Mesenchymal stem cell (in vitro differentiated cells and primary cell): ENCODE measurements around the gene MUC15. TPM values are rescaled to one million over a fixed set of nuclear protein-coding genes. Genes with fewer than 3 reads are reported as not detected.
A peak's percentile ranks its signal among the peaks of the same experiment; 100 is the strongest.

Experiments
- DNase-seq: peaks from one replicate; pipeline ENCODE4 v3.0.0-alpha.2; 2013
- H2AFZ ChIP-seq: one replicate; pipeline ENCODE4 v1.6.1; 2013; ENCODE audit warnings: low read depth, mild to moderate bottlenecking, control low read depth, inconsistent platforms, low read length, moderate library complexity
- H2AK5ac ChIP-seq: 2 replicates; pipeline ENCODE4 v1.6.1; 2013; ENCODE audit warnings: low read length, moderate library complexity, mild to moderate bottlenecking, inconsistent platforms; ENCODE audit not compliant: severe bottlenecking
- H2BK120ac ChIP-seq: one replicate; pipeline ENCODE4 v1.6.1; 2013; ENCODE audit warnings: low read depth, mild to moderate bottlenecking, inconsistent platforms, low read length, moderate library complexity
- H2BK12ac ChIP-seq, 2 experiments: one replicate each; pipeline ENCODE4 v1.6.1; 2013; ENCODE audit warnings: inconsistent platforms in 2 of 2, low read length in 2 of 2, mild to moderate bottlenecking in 2 of 2, moderate library complexity in 2 of 2, control low read depth in 1 of 2
- H2BK15ac ChIP-seq: one replicate; pipeline ENCODE4 v1.6.1; 2013; ENCODE audit warnings: mild to moderate bottlenecking, low read depth, inconsistent platforms; ENCODE audit not compliant: poor library complexity, severe bottlenecking
- H2BK5ac ChIP-seq: 2 replicates; pipeline ENCODE4 v1.6.1; 2013; ENCODE audit warnings: low read depth, mild to moderate bottlenecking, low read length, control low read depth, inconsistent platforms; ENCODE audit not compliant: poor library complexity, severe bottlenecking
- H3K14ac ChIP-seq, 2 experiments: one replicate each; pipeline ENCODE4 v1.6.1; 2013; ENCODE audit warnings: inconsistent platforms in 2 of 2, low read length in 2 of 2, control low read depth in 1 of 2, mild to moderate bottlenecking in 1 of 2, moderate library complexity in 1 of 2
- H3K18ac ChIP-seq, 2 experiments: one replicate each; pipeline ENCODE4 v1.6.1; 2013; ENCODE audit warnings: inconsistent platforms in 2 of 2, low read length in 2 of 2, control low read depth in 1 of 2, low read depth in 1 of 2, mild to moderate bottlenecking in 1 of 2
- H3K23ac ChIP-seq, 2 experiments: one replicate each; pipeline ENCODE4 v1.6.1; 2013; ENCODE audit warnings: inconsistent platforms in 2 of 2, low read length in 2 of 2, mild to moderate bottlenecking in 2 of 2, moderate library complexity in 2 of 2, control low read depth in 1 of 2
- H3K27ac ChIP-seq: 2 replicates; pipeline ENCODE4 v1.5.1; 2013; ENCODE audit warnings: mild to moderate bottlenecking, moderate library complexity, low read length, control low read depth, inconsistent platforms; ENCODE audit not compliant: poor library complexity, severe bottlenecking
- H3K27me3 ChIP-seq, 2 experiments: 2 replicates each; pipeline versions ENCODE4 v1.6.1 to v1.7.0; 2013; ENCODE audit warnings: low read length in 2 of 2, mild to moderate bottlenecking in 2 of 2, moderate library complexity in 2 of 2, control low read depth in 1 of 2, inconsistent platforms in 1 of 2; ENCODE audit not compliant: control insufficient read depth in 1 of 2, insufficient read depth in 1 of 2
- H3K36me3 ChIP-seq, 2 experiments: 2 replicates each; pipeline versions ENCODE4 v1.6.1 to v1.7.0; 2013; ENCODE audit warnings: low read length in 2 of 2, control low read depth in 1 of 2, inconsistent platforms in 1 of 2, low read depth in 1 of 2, mild to moderate bottlenecking in 1 of 2; ENCODE audit not compliant: insufficient read depth in 2 of 2, control insufficient read depth in 1 of 2
- H3K4ac ChIP-seq, 2 experiments: one replicate each; pipeline ENCODE4 v1.6.1; 2013; ENCODE audit warnings: inconsistent platforms in 2 of 2, low read length in 2 of 2, mild to moderate bottlenecking in 2 of 2, moderate library complexity in 2 of 2, control low read depth in 1 of 2, low read depth in 1 of 2
- H3K4me1 ChIP-seq: 2 replicates; pipeline ENCODE4 v1.6.1; 2013; ENCODE audit warnings: low read depth, low read length, control low read depth; ENCODE audit not compliant: control insufficient read depth, insufficient read depth
- H3K4me2 ChIP-seq: 2 replicates; pipeline ENCODE4 v1.6.1; 2013; ENCODE audit warnings: low read length, mild to moderate bottlenecking, inconsistent platforms; ENCODE audit not compliant: poor library complexity, severe bottlenecking
- H3K4me3 ChIP-seq, 2 experiments: 2 replicates each; pipeline versions ENCODE4 v1.5.1 to v1.7.0; 2013; ENCODE audit warnings: low read length in 2 of 2, mild to moderate bottlenecking in 2 of 2, control low read depth in 1 of 2, low read depth in 1 of 2; ENCODE audit not compliant: insufficient read depth in 1 of 2
- H3K79me1 ChIP-seq: replicated peaks from 2 replicates; pipeline ENCODE4 v1.6.1; 2013; ENCODE audit warnings: mild to moderate bottlenecking, control low read depth, low read length, inconsistent platforms; ENCODE audit not compliant: poor library complexity, severe bottlenecking
- H3K9ac ChIP-seq: 2 replicates; pipeline ENCODE4 v1.7.0; 2013; ENCODE audit warnings: mild to moderate bottlenecking, low read length, moderate library complexity
- H3K9me3 ChIP-seq: 2 replicates; pipeline ENCODE4 v1.7.0; 2013; ENCODE audit warnings: mild to moderate bottlenecking, low read length; ENCODE audit not compliant: control insufficient read depth
- H4K8ac ChIP-seq: one replicate; pipeline ENCODE4 v1.6.1; 2013; ENCODE audit warnings: inconsistent platforms, mild to moderate bottlenecking, low read length, moderate library complexity
- H4K91ac ChIP-seq: one replicate; pipeline ENCODE4 v1.6.1; 2013; ENCODE audit warnings: mild to moderate bottlenecking, low read length, inconsistent platforms
- WGBS: methylation state at CpG from one replicate; pipeline ENCODE4 v1.1.7; 2013; ENCODE audit warnings: mixed read lengths; 5-methylcytosine and 5-hydroxymethylcytosine counted together
- polyA plus RNA-seq, 2 experiments: library from polyadenylated mRNA; stranded (reverse); fragments of 200-250 nt; gene quantifications; one replicate each; pipeline ENCODE4 v1.2.3, GENCODE V29; 2013

The MUC15 gene, protein sequence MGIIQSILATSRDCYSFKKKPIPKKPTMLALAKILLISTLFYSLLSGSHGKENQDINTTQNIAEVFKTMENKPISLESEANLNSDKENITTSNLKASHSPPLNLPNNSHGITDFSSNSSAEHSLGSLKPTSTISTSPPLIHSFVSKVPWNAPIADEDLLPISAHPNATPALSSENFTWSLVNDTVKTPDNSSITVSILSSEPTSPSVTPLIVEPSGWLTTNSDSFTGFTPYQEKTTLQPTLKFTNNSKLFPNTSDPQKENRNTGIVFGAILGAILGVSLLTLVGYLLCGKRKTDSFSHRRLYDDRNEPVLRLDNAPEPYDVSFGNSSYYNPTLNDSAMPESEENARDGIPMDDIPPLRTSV
- not detected for polyA plus RNA-seq (2013, experiment 1 of 2)
- polyA plus RNA-seq (2013, experiment 2 of 2) = not detected

DNA sequence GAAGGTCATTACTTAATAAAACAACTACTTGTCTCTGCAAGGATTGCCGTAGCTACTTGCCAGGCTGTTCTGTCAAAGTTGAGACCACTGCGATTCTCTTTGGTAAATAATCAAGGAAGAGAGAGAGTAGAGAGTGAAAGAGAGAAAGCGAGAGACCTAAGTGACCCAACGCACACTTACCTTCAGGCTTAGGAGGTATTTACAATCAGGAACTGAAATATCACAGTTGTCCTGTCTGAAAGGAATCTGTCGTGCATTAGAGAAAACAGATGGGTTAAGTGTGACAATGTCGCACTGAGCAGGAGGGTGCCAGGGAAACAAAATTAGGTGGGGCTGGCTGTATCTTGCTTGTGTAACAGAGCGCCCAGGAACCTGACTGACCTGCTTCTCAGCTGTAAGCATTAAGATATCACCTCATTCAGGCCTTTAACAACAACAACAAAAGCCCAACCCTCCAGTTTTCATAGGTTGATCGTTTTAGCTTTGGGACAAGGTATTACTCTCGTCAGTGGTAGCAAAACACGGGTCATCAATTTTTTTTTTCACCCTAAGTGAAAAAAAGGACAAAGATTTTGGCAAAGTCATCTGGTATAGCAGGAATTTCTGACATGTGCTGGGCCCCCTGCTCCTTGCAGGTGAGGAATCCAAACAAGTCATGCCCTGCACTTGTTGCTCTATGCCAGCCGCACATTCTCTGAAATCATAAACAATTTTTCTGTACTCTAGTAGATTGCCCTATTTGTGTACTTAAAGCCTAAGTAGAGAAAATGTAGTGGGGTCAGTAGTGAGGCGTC is at the start of gene MUC15:
MUC15 (minus strand) TSS at position 403 of the 794 bp plus-strand sequence. CDS start 5,169 bp downstream, outside the sequence.
- DNase-seq = no peak

DNA sequence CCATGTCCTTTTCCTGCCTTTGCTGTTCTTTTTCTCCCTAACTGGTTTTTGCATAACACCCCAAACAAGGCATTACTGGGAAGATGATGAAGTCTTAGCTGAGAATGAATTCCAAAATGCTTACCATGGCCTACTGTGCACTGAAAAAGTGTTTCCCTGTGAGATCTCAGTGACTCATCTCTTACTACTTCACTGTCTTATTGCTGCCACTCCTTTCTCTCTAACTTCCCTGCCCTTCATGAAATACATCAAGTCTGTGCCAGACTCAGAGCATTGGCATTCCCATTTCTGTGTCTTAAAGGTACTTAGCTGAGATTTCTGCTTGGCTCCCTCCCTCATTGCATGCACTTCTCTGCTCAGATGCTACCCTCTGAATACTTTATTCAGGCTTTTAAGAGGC is 49.1 kb upstream of the MUC15 start:
- no peak overlapping the region for H2AK5ac ChIP-seq
- H3K36me3 ChIP-seq = no peaks in the 10 kb centered on the region
- H2BK120ac ChIP-seq = no peak overlapping the region

More for the DNA sequence above, at the start of gene MUC15:
- WGBS = 81% methylated on average over 10 of the region's 12 CpGs
- H3K4me1 ChIP-seq = peaks cover 2% of the 10 kb centered on the region
- H3K27ac ChIP-seq = no peak within 1 kb of the TSS
- no peak within 1 kb of the TSS for H3K4me2 ChIP-seq
- H3K4me3 ChIP-seq = no peak within 1 kb of the TSS
- H4K8ac ChIP-seq = no peak within 1 kb of the TSS
- H3K18ac ChIP-seq = peak within 1 kb of the TSS in 1 of 2 experiments; percentile 0
- H2BK120ac ChIP-seq = no peak within 1 kb of the TSS
- no peak within 1 kb of the TSS for H2BK15ac ChIP-seq
- H3K9ac ChIP-seq = no peak within 1 kb of the TSS
- H3K4ac ChIP-seq = no peak within 1 kb of the TSS
- H2AK5ac ChIP-seq = no peak within 1 kb of the TSS
- H3K27me3 ChIP-seq = no peaks in the 10 kb centered on the region
- no peaks in the 10 kb centered on the region for H3K9me3 ChIP-seq
- no peak within 1 kb of the TSS for H3K14ac ChIP-seq
- no peak within 1 kb of the TSS for H4K91ac ChIP-seq
- H2BK5ac ChIP-seq = no peak within 1 kb of the TSS
- no peak within 1 kb of the TSS for H3K23ac ChIP-seq
- H3K79me1 ChIP-seq = no peaks in the 10 kb centered on the region
- no peak within 1 kb of the TSS for H2AFZ ChIP-seq
- H3K36me3 ChIP-seq = no peaks in the 10 kb centered on the region
- no peak within 1 kb of the TSS for H2BK12ac ChIP-seq

DNA sequence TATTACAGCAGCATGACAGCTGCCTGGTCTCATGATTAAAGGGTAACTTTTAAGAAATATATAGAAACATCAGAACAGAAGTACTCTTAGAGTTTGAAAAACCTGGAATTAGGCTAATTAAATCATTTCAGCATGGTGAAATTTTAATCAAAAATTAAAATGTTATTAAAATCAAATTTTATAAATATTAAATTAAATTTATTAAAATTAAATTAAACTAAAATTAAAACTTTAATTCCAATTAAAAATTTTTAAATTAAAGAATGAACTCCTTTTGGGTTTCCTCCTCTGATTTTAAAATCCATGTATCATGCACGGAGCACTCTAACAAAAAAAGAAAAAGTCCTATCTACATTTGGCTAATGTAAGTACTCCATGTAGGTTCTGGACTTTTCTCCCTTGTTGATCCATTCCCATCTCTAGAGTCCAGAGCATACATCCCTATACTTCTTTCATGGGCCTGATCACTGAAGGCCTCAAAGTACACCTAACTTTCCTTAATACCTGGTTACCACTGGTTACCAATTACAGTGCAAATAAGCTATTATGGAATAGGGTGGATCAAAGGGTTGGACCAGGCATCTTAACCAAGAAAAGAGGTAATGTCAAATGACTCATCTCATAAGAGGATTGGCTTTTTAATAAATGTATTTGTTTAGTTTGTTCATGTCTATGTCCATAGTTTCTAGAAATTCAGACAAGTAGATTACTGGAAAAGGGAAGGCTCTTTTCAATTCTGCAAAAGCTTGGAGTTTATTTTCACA is 48.4 kb upstream of the MUC15 start:
- no peak overlapping the region for H4K8ac ChIP-seq
- no peaks in the 10 kb centered on the region for H3K4me1 ChIP-seq
- no peaks in the 10 kb centered on the region for H3K36me3 ChIP-seq
- no peak overlapping the region for H3K4ac ChIP-seq
- H2BK120ac ChIP-seq = no peak overlapping the region
- H3K9me3 ChIP-seq = no peaks in the 10 kb centered on the region
- no peak overlapping the region for H3K4me2 ChIP-seq
- no peak overlapping the region for H2BK15ac ChIP-seq
- H3K27ac ChIP-seq = peak overlapping the region; percentile 3
- H3K9ac ChIP-seq = no peak overlapping the region
- H4K91ac ChIP-seq = no peak overlapping the region
- DNase-seq = no peak
- H3K14ac ChIP-seq = no peak overlapping the region
- H2AK5ac ChIP-seq = no peak overlapping the region
- H3K18ac ChIP-seq = no peak overlapping the region
- WGBS = 90% methylated on average over 1 of the region's 1 CpG
- no peak overlapping the region for H3K23ac ChIP-seq
- H3K27me3 ChIP-seq = no peaks in the 10 kb centered on the region
- no peak overlapping the region for H3K4me3 ChIP-seq
- no peak overlapping the region for H2AFZ ChIP-seq
- no peaks in the 10 kb centered on the region for H3K79me1 ChIP-seq
- H2BK12ac ChIP-seq = no peak overlapping the region
- no peak overlapping the region for H2BK5ac ChIP-seq

More for the DNA sequence above, 49.1 kb upstream of the MUC15 start:
- H2AFZ ChIP-seq = no peak overlapping the region
- no peaks in the 10 kb centered on the region for H3K27me3 ChIP-seq
- H3K79me1 ChIP-seq = no peaks in the 10 kb centered on the region
- no peak overlapping the region for H2BK12ac ChIP-seq
- H2BK15ac ChIP-seq = no peak overlapping the region
- H3K4ac ChIP-seq = no peak overlapping the region
- H3K18ac ChIP-seq = no peak overlapping the region
- no peak overlapping the region for H3K4me2 ChIP-seq
- H3K4me1 ChIP-seq = no peaks in the 10 kb centered on the region
- H2BK5ac ChIP-seq = no peak overlapping the region
- DNase-seq = peak; percentile 73
- H3K27ac ChIP-seq = peak overlapping the region; percentile 10
- H4K8ac ChIP-seq = no peak overlapping the region
- no peak overlapping the region for H3K9ac ChIP-seq
- H3K14ac ChIP-seq = no peak overlapping the region
- H3K23ac ChIP-seq = no peak overlapping the region
- H4K91ac ChIP-seq = no peak overlapping the region
- H3K9me3 ChIP-seq = no peaks in the 10 kb centered on the region
- no peak overlapping the region for H3K4me3 ChIP-seq
